Tibial nerve (tissue), 4 donors: ENCODE data around the gene PRR5. TPM values are rescaled to one million over a fixed set of nuclear protein-coding genes. Genes with fewer than 3 reads are reported as not detected.
A peak's percentile ranks its signal among the peaks of the same experiment; 100 is the strongest.

ENCODE experiments used
- DNase-seq, 2 donors: peaks; one replicate each; pipeline ENCODE4 v3.0.0-alpha.2; 2019; ENCODE audit warnings: low spot score in 2 of 2
- H3K27ac ChIP-seq, 4 donors: fragments of 200-600 bp; sonication (generic) in 3 of 4; one replicate each; pipeline ENCODE4 v1.5.1; 2017 to 2019; ENCODE audit warnings: mild to moderate bottlenecking in 1 of 4
- H3K27me3 ChIP-seq, 2 donors: fragments of 200-600 bp; sonication (generic) in 1 of 2; one replicate each; pipeline versions ENCODE4 v1.5.1 to v1.6.0; 2017 to 2019
- H3K36me3 ChIP-seq, 3 donors: fragments of 200-600 bp; sonication (generic); one replicate each; pipeline ENCODE4 v1.5.1; 2018 to 2019
- H3K4me1 ChIP-seq, 4 donors: fragments of 200-600 bp; sonication (generic) in 3 of 4; one replicate each; pipeline ENCODE4 v1.5.1; 2017 to 2019
- H3K4me3 ChIP-seq, 4 donors: fragments of 200-600 bp; sonication (generic) in 3 of 4; one replicate each; pipeline ENCODE4 v1.5.1; 2017 to 2019; ENCODE audit warnings: mild to moderate bottlenecking in 1 of 4, moderate library complexity in 1 of 4
- H3K9me3 ChIP-seq, 4 donors: fragments of 200-600 bp; sonication (generic) in 3 of 4; one replicate each; pipeline ENCODE4 v1.5.1; 2017 to 2019
- CTCF ChIP-seq, 5 experiments: fragments of 200-600 bp in 3 of 5; fragments of 450-650 bp in 2 of 5; sonication (generic) in 3 of 5; IDR thresholded peaks; one replicate each; pipeline ENCODE4 v1.5.1; 2016 to 2019; ENCODE audit warnings: antibody characterized with exemption in 5 of 5, mild to moderate bottlenecking in 3 of 5, moderate library complexity in 2 of 5
- EP300 ChIP-seq, 2 donors: sonication (generic); formaldehyde crosslinking; IDR thresholded peaks; one replicate each; pipeline ENCODE4 v1.6.1; 2017; ENCODE audit warnings: antibody characterized with exemption in 2 of 2, mild to moderate bottlenecking in 1 of 2
- POLR2A ChIP-seq, 2 donors: fragments of 450-650 bp; IDR thresholded peaks; one replicate each; pipeline ENCODE4 v1.6.1; 2017; ENCODE audit warnings: antibody characterized with exemption in 2 of 2, mild to moderate bottlenecking in 2 of 2, moderate library complexity in 2 of 2
- WGBS, 2 donors: methylation state at CpG; one replicate each; pipeline ENCODE4 v1.1.5; 2018; 5-methylcytosine and 5-hydroxymethylcytosine counted together
- total RNA-seq, 4 donors: library from RNA; depleted of rRNA; stranded (reverse); fragments of >200 nt; gene quantifications; one replicate each; pipeline ENCODE4 v1.1.0, GENCODE V29; 2016

PRR5 gene
- total RNA-seq, 4 donors from 2014 or later = 40.4 to 68.4 (median 42.5) TPM

DNA sequence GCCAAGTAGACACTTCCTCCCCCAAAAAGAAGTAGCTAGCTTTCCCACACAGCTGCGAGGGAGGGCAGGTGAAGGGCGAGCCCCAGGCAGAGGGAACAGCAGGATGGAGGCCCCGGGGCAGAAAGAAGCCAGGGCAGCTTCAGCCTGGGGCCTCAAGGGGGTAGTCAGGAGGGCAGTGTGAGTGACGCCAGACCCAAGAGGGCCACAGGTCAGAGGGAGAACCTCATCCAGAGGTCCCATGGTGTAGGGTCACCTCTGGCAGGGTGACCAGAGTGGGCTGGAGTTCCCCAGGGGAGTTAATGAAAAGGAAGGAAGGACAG, 9.2 kb downstream of the PRR5 start:
- H3K36me3 ChIP-seq = no peaks in the 10 kb centered on the region
- no peaks in the 10 kb centered on the region for H3K27me3 ChIP-seq
- H3K27ac ChIP-seq = peak overlapping the region in 2 of 4 donors; percentile 29 to 65
- DNase-seq = no peak
- 66 to 69% methylated on average over 4 of the region's 4 CpGs for WGBS, 2 donors
- H3K4me1 ChIP-seq = peaks cover 0 to 30% (median 7%) of the 10 kb centered on the region in 4 donors
- TF ChIP-seq CTCF (IDR thresholded peaks at IDR 0.05) (no peak), POLR2A (IDR thresholded peaks at IDR 0.05) (no peak), EP300 (IDR thresholded peaks at IDR 0.05) (no peak)
- H3K4me3 ChIP-seq = no peak overlapping the region
- no peaks in the 10 kb centered on the region for H3K9me3 ChIP-seq

- H3K9me3 ChIP-seq = no peaks in the 10 kb centered on the region
- no peak for TF ChIP-seq CTCF (IDR thresholded peaks at IDR 0.05)
- TF ChIP-seq POLR2A (IDR thresholded peaks at IDR 0.05) = no peak
- H3K27ac ChIP-seq = peak overlapping the region in 2 of 4 donors; percentile 29 to 65
These were observed 9.9 kb downstream of the PRR5 start for GRCh38 chr22:44711690-44712555.

DNA sequence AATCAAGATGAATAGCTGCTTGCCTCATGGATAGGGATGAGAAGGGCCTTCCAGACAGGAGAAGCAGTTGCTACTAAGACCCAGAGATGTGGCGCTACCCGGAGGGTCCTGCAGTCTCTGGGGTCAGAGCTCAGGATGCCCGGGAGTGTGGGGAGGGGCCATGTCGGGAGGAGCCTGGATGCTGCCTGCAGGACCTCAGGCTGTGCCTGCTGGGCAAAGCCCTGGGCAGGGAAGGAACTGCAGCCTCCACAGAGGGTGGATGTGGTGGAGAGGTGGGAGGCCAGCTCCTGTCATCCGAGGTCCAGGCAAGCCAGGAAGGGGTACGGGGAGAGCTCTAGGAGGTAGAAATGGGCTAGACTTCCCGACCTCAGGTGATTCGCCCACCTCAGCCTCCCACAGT, 11.0 kb downstream of the PRR5 start:
- H3K4me3 ChIP-seq = no peak overlapping the region
- DNase-seq = no peak
- WGBS, 2 donors = 78 to 81% methylated on average over 8 of the region's 8 CpGs
- peaks cover 0 to 4% (median 0%) of the 10 kb centered on the region in 3 donors for H3K36me3 ChIP-seq
- no peaks in the 10 kb centered on the region for H3K27me3 ChIP-seq
- H3K27ac ChIP-seq = no peak overlapping the region
- peaks cover 0 to 30% (median 7%) of the 10 kb centered on the region in 4 donors for H3K4me1 ChIP-seq
- no peak for TF ChIP-seq CTCF (IDR thresholded peaks at IDR 0.05)
- TF ChIP-seq EP300 (IDR thresholded peaks at IDR 0.05) = no peak
- no peak for TF ChIP-seq POLR2A (IDR thresholded peaks at IDR 0.05)
- H3K9me3 ChIP-seq = no peaks in the 10 kb centered on the region

More at GRCh38 chr22:44711690-44712555, 9.9 kb downstream of the PRR5 start:
- H3K27me3 ChIP-seq = no peaks in the 10 kb centered on the region
- peaks cover 0 to 30% (median 7%) of the 10 kb centered on the region in 4 donors for H3K4me1 ChIP-seq
- H3K36me3 ChIP-seq = peaks cover 0 to 4% (median 0%) of the 10 kb centered on the region in 3 donors
- DNase-seq = no peak
- no peak overlapping the region for H3K4me3 ChIP-seq
- WGBS, 2 donors = 75 to 81% methylated on average over 14 to 23 of the region's 23 CpGs

GRCh38 chr22:44714703-44715350, 12.8 kb downstream of the PRR5 start:
- Histone ChIP-seq H3K27me3 (no peaks in the 10 kb centered on the region), H3K27ac (peak overlapping the region in 2 of 4 donors; percentile 7 to 32), H3K36me3 (peaks cover 0 to 4% (median 0%) of the 10 kb centered on the region in 3 donors), H3K9me3 (no peaks in the 10 kb centered on the region), H3K4me1 (peaks cover 0 to 25% (median 6%) of the 10 kb centered on the region in 4 donors), H3K4me3 (no peak overlapping the region)
- WGBS, 2 donors = 56 to 58% methylated on average over 13 to 18 of the region's 18 CpGs
- TF ChIP-seq POLR2A (IDR thresholded peaks at IDR 0.05) = no peak
- TF ChIP-seq EP300 (IDR thresholded peaks at IDR 0.05) = peak in 1 of 2 donors; percentile 61
- TF ChIP-seq CTCF (IDR thresholded peaks at IDR 0.05) = no peak
- no peak for DNase-seq

DNA sequence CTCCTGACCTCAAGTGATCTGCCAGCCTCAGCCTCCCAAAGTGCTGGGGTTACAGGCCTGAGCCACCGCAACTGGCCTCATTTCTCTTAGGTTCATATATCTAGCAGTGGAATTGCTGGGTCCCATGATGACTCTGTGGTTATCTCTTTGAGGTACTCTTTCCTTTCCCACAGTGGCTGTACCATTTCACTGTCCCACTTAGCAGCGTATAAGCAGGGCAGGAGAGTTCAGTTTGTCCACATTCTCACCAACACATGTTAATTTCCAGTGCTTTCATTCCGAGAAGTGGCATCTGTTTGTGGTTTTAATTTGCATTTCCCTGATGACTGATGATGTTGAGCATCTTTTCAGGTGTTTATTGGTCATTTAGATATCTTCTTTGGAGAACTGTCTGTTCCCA, 16.4 kb downstream of the PRR5 start:
- H3K27me3 ChIP-seq = no peaks in the 10 kb centered on the region
- WGBS, 2 donors = 98% methylated on average over 3 of the region's 3 CpGs
- no peak overlapping the region for H3K4me3 ChIP-seq
- peaks cover 0 to 8% (median 0%) of the 10 kb centered on the region in 3 donors for H3K36me3 ChIP-seq
- DNase-seq = no peak
- TF ChIP-seq CTCF (IDR thresholded peaks at IDR 0.05) = no peak
- no peak for TF ChIP-seq EP300 (IDR thresholded peaks at IDR 0.05)
- no peak for TF ChIP-seq POLR2A (IDR thresholded peaks at IDR 0.05)
- no peaks in the 10 kb centered on the region for H3K9me3 ChIP-seq
- peaks cover 0 to 11% (median 0%) of the 10 kb centered on the region in 4 donors for H3K4me1 ChIP-seq
- no peak overlapping the region for H3K27ac ChIP-seq
